HEK293T (cell line): ENCODE data around the gene SIK3.
"Not testable (repeated sequence)": the region's sequence is repeated elsewhere in the genome, so short reads cannot be mapped to it uniquely, and the experiment has no call there.

Source experiments
- CTCF ChIA-PET: fragments of 350-600 bp; formaldehyde crosslinking; extraction: SDS; loops from one replicate; lab custom pipeline; 2021; ENCODE audit warnings: antibody characterized with exemption, inconsistent platforms; lab: Yijun Ruan, JAX
- POLR2A ChIA-PET: fragments of 350-600 bp; formaldehyde crosslinking; extraction: SDS; loops from one replicate; lab custom pipeline; 2020; ENCODE audit warnings: antibody characterized with exemption, inconsistent platforms; lab: Yijun Ruan, JAX
- DNase-seq: peaks from one replicate; pipeline ENCODE4 v3.0.0; 2012; ENCODE audit warnings: mixed read lengths; ENCODE audit errors: extremely low spot score
- ARNT ChIP-seq: fragments of 450-650 bp; IDR thresholded peaks from 2 replicates; pipeline ENCODE4 v1.6.1; 2017; ENCODE audit warnings: mild to moderate bottlenecking
- BHLHE40 ChIP-seq: fragments of 450-650 bp; IDR thresholded peaks from 2 replicates; pipeline ENCODE4 v1.6.1; 2016; ENCODE audit warnings: mild to moderate bottlenecking, moderate library complexity, borderline replicate concordance
- CTBP1 ChIP-seq: fragments of 450-650 bp; IDR thresholded peaks from 2 replicates; pipeline ENCODE4 v1.6.1; 2016; ENCODE audit warnings: borderline replicate concordance
- ELF4 ChIP-seq: fragments of 450-650 bp; IDR thresholded peaks from 2 replicates; pipeline ENCODE4 v1.6.1; 2017; ENCODE audit warnings: antibody characterized with exemption
- FOXA1 ChIP-seq: fragments of 450-650 bp; IDR thresholded peaks from 2 replicates; pipeline ENCODE4 v1.6.1; 2016; ENCODE audit warnings: mild to moderate bottlenecking
- FOXK2 ChIP-seq: fragments of 450-650 bp; IDR thresholded peaks from 2 replicates; pipeline ENCODE4 v1.6.1; 2016; ENCODE audit warnings: mild to moderate bottlenecking
- FOXM1 ChIP-seq: fragments of 450-650 bp; IDR thresholded peaks from 2 replicates; pipeline ENCODE4 v1.6.1; 2017; ENCODE audit warnings: mild to moderate bottlenecking, borderline replicate concordance
- HDGF ChIP-seq: fragments of 450-650 bp; IDR thresholded peaks from 2 replicates; pipeline ENCODE4 v1.6.1; 2017; ENCODE audit warnings: antibody characterized with exemption, borderline replicate concordance
- L3MBTL2 ChIP-seq: fragments of 450-650 bp; conservative IDR thresholded peaks from 2 replicates; pipeline ENCODE4 v1.6.1; 2016; ENCODE audit warnings: mild to moderate bottlenecking
- LEF1 ChIP-seq: fragments of 450-650 bp; IDR thresholded peaks from 2 replicates; pipeline ENCODE4 v1.6.1; 2017; ENCODE audit warnings: mild to moderate bottlenecking, borderline replicate concordance
- NFRKB ChIP-seq: fragments of 450-650 bp; IDR thresholded peaks from 2 replicates; pipeline ENCODE4 v1.6.1; 2016; ENCODE audit warnings: mild to moderate bottlenecking, moderate library complexity
- SP1 ChIP-seq: fragments of 450-650 bp; IDR thresholded peaks from 2 replicates; pipeline ENCODE4 v1.6.1; 2017
- SUZ12 ChIP-seq: fragments of 450-650 bp; IDR thresholded peaks from 2 replicates; pipeline ENCODE4 v1.6.1; 2016; ENCODE audit warnings: mild to moderate bottlenecking
- TARDBP ChIP-seq: fragments of 450-650 bp; IDR thresholded peaks from 2 replicates; pipeline ENCODE4 v1.6.1; 2016
- ZNF384 ChIP-seq: fragments of 450-650 bp; IDR thresholded peaks from 2 replicates; pipeline ENCODE4 v1.6.1; 2016
- TF ChIP-seq, protein P1 (sequence below): fragments of 450-650 bp; IDR thresholded peaks from 2 replicates; pipeline ENCODE4 v1.6.1; 2016

Gene SIK3

GRCh38 chr11:117127171-117127901 lies 29.1 kb upstream of the SIK3 start:
- no peak for DNase-seq
- TF ChIP-seq ZNF384: no peak
- TF ChIP-seq BHLHE40: no peak
- no peak for TF ChIP-seq FOXA1
- TF ChIP-seq FOXK2: no peak
- ChIA-PET POLR2A (no interaction called here), CTCF (interaction anchor here (1.6 kb wide), 1 partner anchor 11 kb away, joined by 6 read pairs; no protein-coding TSS in a partner anchor)

GRCh38 chr11:117126223-117126965 lies 28.2 kb upstream of the SIK3 start:
- TF ChIP-seq BHLHE40 (no peak), SP1 (no peak), TARDBP (no peak), ZNF384 (no peak), ARNT (no peak), HDGF (no peak), FOXK2 (no peak)
- TF ChIP-seq, protein P1, sequence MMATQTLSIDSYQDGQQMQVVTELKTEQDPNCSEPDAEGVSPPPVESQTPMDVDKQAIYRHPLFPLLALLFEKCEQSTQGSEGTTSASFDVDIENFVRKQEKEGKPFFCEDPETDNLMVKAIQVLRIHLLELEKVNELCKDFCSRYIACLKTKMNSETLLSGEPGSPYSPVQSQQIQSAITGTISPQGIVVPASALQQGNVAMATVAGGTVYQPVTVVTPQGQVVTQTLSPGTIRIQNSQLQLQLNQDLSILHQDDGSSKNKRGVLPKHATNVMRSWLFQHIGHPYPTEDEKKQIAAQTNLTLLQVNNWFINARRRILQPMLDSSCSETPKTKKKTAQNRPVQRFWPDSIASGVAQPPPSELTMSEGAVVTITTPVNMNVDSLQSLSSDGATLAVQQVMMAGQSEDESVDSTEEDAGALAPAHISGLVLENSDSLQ: no peak
- ChIA-PET POLR2A (no interaction called here), CTCF (interaction anchor here (0.6 to 1.6 kb wide), 2 partner anchors 12 to 143 kb away, joined by 3 to 6 read pairs; no protein-coding TSS in a partner anchor)
- no peak for DNase-seq

- POLR2A ChIA-PET: interaction anchor here (0.9 to 1.5 kb wide), 2 partner anchors 16 to 21 kb away, joined by 3 to 5 read pairs; partner anchors contain the start of gene PAFAH1B2
- TF ChIP-seq L3MBTL2: no peak
- CTCF ChIA-PET: interaction anchor here (0.9 kb wide), 1 partner anchor 23 kb away, joined by 3 read pairs; no protein-coding TSS in a partner anchor
- DNase-seq: no peak
These were observed 24.3 kb upstream of the SIK3 start for GRCh38 chr11:117122556-117122955.

- DNase-seq: no peak
- TF ChIP-seq SP1 (no peak), ELF4 (no peak), SUZ12 (no peak), L3MBTL2 (no peak), FOXK2 (no peak), CTBP1 (no peak), LEF1 (no peak), NFRKB (no peak), ARNT (no peak), HDGF (no peak), TARDBP (no peak), FOXM1 (no peak), FOXA1 (no peak), BHLHE40 (no peak), ZNF384 (no peak)
- TF ChIP-seq, protein P1: no peak
- POLR2A ChIA-PET: no interaction called here
- CTCF ChIA-PET: no interaction called here
These were observed 22.9 kb upstream of the SIK3 start for GRCh38 chr11:117121176-117121575.

DNA sequence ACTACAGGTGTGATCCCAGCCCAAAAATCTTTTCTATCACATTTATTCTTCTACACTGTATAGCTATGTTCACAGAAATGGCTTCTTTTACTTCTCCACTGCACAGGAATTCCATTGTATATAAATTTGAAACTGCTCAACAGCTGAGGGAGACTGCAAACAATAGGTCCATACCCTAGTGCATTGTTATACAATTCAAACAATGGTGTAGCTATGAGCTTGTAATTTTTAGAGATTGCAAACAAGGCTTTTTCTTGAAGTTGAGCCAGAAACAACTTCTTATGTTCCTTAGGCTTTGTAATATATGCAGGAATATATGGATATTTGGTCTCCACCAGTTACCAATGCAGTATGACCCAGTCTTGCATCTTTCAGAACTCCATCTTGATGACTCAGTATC lies 19.5 kb upstream of the SIK3 start:
- no peak for DNase-seq
- ChIA-PET POLR2A (no interaction called here), CTCF (interaction anchor here (1.0 kb wide), 1 partner anchor 18 kb away, joined by 3 read pairs; no protein-coding TSS in a partner anchor)
- no peak for TF ChIP-seq NFRKB
- TF ChIP-seq SP1: no peak
- TF ChIP-seq TARDBP: no peak
- TF ChIP-seq CTBP1: no peak
- TF ChIP-seq FOXA1: no peak
- TF ChIP-seq, protein P1: no peak

DNA sequence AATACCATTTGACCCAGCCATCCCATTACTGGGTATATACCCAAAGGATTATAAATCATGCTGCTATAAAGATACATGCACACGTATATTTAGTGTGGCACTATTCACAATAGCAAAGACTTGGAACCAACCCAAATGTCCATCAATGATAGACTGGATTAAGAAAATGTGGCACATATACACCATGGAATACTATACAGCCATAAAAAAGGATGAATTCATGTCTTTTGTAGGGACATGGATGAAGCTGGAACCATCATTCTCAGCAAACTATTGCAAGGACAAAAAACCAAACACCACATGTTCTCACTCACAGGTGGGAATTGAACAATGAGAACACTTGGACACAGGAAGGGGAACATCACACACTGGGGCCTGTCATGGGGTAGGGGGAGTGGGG lies 14.7 kb upstream of the SIK3 start:
- CTCF ChIA-PET, POLR2A ChIA-PET: not testable (repeated sequence)

DNA sequence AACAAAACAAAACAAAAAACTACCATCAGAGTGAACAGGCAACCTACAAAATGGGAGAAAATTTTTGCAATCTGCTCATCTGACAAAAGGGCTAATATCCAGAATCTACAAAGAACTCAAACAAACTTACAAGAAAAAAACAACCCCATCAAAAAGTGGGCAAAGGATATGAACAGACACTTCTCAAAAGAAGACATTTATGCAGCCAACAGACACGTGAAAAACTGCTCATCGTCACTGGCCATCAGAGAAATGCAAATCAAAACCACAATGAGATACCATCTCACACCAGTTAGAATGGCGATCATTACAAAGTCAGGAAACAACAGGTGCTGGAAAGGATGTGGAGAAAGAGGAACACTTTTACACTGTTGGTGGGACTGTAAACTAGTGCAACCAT lies 14.3 kb upstream of the SIK3 start:
- CTCF ChIA-PET, POLR2A ChIA-PET, DNase-seq: not testable (repeated sequence)

More for the DNA sequence above, 14.7 kb upstream of the SIK3 start:
- DNase-seq: not testable (repeated sequence)
